Activated CD4-positive, alpha-beta T cell treated with anti-CD3 and anti-CD28 coated beads for 48 hours (primary cell): ENCODE data around the gene HJURP.

Source experiments
- DNase-seq: peaks from one replicate; pipeline ENCODE4 v3.0.0-alpha.2; 2020

The HJURP gene

DNA sequence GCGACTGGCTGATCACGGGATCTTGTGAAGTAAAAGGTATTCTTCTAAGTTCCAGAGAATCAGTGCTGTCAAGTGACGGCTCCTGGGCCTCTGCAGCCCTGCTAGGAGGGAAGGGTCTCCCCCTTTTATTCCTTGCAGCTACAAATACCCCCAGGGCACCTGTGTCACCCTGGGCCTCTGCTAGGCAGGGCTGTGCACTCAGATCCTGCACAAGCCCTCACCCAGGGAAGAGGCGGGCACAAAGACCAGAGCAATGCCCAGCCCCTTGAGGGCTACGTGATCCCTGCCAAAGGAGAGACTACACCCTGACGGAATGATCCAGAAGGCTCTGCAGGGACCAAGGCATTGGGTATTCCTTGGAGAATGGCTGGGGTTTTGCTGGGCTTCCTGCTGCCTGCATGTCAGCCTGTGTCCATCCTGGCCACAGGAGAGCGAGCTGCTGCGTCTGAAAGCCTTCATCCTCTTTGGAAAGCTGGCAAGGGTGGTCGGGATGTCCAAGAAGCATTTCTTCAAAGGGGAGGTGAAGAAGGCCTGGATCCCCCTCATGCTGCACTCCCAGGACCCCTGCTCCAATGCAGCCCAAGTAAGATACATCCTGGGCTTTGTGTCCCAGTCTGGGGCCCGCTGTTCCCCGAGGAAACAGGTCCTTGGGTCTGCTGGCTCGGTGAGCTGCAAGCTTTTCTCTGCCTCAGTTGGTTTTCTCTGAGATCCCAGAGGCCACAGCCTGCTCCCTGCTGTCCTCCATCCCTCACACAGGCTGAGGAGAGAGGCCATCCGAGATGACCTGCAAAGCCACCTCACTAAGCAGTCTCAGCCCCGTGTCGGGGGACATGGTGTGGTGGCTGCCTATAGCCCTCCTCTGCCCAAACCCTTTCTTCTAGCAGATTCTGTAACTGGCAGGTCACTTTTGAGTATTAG lies 24.9 kb downstream of the HJURP start:
- no peak for DNase-seq

DNA sequence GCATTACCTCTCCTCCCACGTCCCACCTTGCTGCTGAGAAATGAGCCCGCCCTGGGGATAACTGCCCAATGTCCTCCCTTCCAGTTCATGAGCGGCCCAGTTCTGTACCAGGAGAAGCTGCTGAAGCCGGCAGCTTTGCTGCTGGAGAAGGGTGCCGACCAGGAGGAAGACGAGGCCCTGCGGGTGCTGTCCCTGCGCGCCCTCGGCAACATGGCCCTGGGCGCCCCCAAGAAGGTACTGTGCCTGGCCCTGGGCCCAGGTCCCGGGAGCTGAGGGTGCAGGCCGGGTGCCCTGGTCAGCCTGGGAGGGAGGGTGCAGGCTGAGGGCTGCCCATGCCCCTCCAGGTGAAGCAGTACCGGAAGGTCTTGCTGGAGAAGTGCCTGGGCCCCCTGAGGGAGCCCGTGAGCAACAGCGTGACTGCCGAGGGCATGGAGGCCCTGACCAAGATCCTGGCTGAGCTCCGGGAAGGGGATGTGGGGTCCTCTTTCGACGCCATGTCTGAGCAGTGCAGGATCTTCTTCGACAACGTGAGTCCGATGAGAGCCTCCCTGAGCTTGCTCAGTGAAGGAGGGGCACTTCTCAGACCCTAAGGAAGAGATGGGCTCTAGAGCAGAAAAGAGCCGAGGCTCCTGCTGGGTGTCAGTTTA lies 25.7 kb downstream of the HJURP start:
- no peak for DNase-seq

- no peak for DNase-seq
Observed at GRCh38 chr2:233824373-233824772, 30.0 kb downstream of the HJURP start.

DNA sequence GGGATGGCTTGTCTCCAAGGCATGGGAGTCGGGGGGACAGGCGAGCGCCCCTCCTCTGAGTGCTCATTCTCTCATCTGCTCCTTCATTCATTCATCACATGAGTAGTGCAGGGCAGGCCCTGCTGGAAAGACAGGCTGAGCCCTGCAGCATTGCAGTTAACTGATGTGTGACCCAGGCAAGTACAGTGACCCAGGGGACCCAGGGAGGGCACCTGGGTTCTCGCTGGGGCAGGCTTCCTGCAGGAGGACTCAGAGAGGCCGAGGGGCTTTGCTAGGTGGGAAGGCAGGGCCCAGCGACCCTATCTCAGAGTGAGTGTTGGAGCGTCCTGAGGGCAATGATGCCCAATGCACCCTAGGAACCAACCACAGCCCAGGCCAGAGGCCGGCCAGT lies 30.6 kb downstream of the HJURP start:
- DNase-seq, result no peak

- no peak for DNase-seq
Observed at GRCh38 chr2:233822781-233823730, 31.3 kb downstream of the HJURP start.

DNA sequence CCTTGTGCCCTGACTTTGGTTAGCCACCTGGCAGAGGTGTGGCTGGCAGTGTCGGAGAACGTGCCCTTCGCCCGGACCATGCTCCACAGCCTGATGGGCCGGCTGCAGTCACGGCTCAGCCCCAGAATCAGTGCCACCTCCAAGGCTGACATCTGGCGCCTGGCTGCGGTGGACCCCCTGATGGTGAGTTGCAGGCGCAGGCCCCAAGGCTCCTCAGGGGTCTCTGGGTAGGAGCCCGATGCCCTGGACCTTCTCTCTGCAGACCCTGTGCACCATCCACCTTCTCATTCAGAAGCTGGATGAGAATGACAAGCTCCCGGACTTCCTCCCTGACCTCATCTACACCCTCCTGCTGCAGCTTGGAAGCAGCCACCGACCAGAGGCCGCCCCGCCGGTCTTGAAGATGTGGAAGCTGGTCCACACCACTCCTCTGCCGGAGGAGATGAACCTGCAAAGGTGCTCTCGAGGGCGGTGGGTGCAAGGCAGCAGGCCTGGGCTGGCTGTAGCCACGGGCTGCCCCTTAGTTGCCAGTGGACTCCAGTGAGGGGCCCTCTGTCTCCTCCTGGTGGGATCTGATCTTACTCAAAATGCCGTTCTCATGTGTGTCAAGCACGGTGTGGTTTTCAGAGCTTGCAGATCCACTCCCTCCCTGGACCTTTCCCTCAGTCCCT lies 32.1 kb downstream of the HJURP start:
- no peak for DNase-seq

DNA sequence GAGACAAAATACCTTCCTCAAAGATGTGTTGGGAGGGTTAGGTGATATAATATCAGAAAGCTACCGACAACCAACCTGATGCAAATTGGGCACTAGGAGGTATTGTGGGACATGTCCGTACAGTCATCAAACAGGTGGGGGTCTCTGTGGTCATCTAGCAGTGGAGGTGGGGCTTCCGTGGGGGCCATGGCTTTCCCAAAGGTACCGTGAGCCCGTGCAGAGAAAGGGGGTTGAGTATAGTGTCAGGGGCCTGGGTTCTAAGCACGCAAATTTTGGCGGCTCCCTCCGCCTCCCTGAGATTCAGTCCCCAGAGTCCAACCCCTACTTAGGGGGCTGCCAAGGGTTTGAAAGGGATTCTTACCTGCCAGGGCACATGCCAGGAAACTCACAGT lies 32.6 kb downstream of the HJURP start:
- no peak for DNase-seq

DNA sequence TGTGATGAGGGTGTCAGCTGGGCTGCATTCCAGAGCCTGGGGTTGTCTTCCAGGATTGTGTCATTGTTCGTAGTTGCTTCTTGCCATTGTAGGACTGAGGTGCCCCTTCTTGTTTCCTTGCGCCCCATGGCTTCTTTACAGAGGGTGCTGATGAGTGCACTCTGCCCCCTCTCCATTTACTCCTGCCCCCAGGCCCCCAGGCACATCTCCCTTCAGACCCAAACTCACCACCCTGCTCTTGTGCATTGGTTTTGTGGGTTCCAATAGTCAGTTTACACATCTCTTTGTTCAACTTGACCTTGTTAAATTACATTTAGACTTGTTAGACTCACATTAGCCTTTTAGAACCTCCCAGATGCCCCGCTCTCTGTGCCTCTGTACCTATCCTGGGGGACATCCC lies 33.1 kb downstream of the HJURP start:
- no peak for DNase-seq

GRCh38 chr2:233820774-233821105 lies 33.6 kb downstream of the HJURP start:
- no peak for DNase-seq

GRCh38 chr2:233819884-233820773 lies 34.2 kb downstream of the HJURP start:
- no peak for DNase-seq

DNA sequence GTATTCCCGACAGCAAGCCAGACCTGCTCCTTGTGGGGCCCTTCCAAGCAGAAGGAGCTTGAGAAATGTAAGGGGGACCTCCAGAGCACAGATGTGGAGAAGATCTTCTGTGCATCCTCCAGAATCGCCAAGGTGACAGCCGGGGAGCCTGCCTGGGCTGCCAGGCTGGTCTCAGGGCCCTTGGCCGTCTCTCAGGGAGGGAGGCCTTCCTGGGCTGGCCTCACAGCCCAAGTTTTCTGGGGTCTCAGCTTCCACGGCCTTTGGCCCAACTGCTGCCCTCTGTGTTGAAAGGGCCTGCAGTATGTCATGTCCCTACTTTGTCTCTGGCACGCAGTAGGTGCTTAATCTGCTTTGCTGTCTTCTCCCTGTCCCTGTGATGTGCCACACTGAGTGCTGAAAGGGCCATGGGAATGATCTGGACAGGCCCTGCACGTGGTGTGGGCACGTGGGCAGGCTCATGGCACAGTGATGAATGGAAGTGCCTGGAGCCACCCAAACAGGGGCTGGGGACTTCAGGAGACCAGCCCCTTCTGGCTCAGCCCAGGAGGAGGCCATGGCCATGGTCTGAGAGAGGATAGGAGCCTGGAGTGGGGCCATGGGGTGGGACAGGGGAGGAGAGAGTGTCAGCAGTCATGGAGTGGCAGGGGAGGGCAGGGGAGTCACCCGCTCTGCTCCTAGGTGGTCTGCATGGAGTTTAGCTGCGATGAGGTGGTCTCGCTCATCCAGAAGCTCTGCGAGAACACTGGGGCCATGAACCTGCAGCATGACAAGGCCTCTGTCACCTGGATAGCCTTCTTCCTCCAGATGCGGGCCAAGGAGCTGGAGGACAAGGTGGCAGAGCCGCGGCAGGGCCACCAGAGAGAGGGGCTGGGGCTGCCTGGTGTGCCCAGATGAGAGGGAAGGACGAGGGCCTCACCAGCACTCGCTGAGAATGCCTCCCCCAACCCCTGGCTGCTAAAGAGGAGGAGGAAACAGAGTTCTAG lies 35.4 kb downstream of the HJURP start:
- no peak for DNase-seq

- no peak for DNase-seq
Observed at GRCh38 chr2:233817995-233818638, 36.2 kb downstream of the HJURP start.

- DNase-seq, result no peak
Observed at GRCh38 chr2:233817361-233817911, 36.9 kb downstream of the HJURP start.

DNA sequence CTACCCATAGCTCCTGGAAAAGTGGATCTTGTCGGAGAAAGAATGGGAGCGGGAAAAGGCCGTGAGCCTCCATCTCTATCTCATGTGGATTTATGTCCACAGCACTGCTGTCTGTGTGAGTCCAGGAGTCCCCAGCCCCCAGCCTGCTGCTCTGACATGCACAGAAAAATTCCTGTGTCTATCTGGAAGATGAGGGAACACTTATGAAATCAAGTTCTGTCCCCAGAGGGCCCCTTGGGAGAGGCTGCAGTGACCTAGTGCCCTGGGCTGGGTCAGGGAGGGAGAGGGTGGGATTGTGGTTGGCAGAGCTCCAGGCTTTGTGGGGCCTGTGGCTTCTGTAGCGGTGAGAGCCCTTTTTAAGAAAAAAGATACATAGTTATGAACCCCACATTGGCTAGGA lies 37.6 kb downstream of the HJURP start:
- no peak for DNase-seq

- DNase-seq, result no peak
Observed at GRCh38 chr2:233816334-233816733, 38.0 kb downstream of the HJURP start.

DNA sequence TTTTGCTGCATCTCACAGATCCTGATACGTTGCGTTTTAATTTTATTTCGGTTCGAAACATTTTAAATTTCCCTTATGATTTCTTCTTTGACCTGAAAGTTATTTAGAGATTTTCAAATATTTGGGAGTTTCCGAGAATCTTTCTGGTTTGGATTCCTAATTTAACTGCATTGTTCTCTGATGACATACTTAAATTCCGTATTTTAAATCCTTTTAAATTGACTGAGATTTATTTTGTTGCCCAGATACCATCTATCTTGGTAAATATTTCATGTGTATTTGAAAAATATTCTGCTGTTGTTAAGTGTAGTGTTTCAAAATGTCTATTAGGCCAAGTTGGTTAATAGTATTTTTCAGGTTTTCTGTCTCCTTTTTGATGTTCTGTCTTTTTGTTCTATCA lies 38.5 kb downstream of the HJURP start:
- DNase-seq, result no peak

DNA sequence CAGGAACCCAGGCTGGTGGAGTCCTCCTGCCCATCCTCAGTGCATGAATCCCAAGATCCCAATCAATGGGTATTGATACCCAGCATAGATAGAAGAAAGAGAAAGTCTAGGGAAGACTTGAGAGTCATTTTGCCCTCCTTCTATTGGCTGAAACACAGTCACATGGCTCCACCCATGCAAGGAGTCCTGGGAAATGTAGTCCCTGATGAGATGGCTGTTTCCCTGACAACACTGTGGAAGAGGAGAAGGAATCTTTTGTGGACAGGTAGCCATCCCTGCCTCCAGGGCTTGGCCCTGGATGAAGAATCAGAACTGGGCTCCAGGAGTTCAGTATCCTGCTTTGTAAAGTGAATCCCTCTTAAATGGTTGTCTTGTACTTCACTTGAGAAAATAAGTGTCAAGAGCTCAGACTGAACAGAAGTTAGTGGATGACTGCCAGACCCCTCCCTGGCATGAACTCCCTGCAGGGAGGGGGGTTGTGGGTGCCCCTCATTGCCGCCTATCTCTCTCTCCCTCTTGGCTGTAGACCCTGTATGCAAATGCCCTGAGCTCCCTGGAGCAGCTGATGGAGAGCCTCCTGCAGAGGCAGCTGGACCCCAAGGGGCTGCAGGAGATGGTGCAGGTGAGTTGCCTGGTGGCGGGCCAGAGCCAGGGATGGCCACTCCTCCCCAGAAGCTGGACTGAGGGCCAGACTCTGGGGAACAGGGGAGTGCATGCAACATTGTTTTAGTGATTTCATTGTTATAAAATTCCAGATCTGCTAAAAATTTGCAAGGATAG lies 40.1 kb downstream of the HJURP start:
- DNase-seq, result no peak

- no peak for DNase-seq
Observed at GRCh38 chr2:233813236-233814055, 40.9 kb downstream of the HJURP start.
